HEK293 (cell line): Measurements from ENCODE around the gene KLHL21.

Experiments
- GLI2 ChIP-seq: fragments of 450-650 bp; formaldehyde crosslinking; IDR thresholded peaks from 2 replicates; pipeline ENCODE4; 2017; ENCODE audit warnings: missing biosample characterization, missing genetic modification characterization, low read depth, borderline replicate concordance
- KLF1 ChIP-seq: fragments of 450-650 bp; formaldehyde crosslinking; IDR thresholded peaks from 2 replicates; pipeline ENCODE4 v1.5.1; 2016; ENCODE audit warnings: missing biosample characterization, missing genetic modification characterization
- KLF10 ChIP-seq: fragments of 450-650 bp; IDR thresholded peaks from 2 replicates; pipeline ENCODE4 v1.5.1; 2018; ENCODE audit warnings: missing biosample characterization, mild to moderate bottlenecking, missing genetic modification characterization
- ZEB2 ChIP-seq: fragments of 450-650 bp; formaldehyde crosslinking; IDR thresholded peaks from 2 replicates; pipeline ENCODE4 v1.5.1; 2016; ENCODE audit warnings: missing biosample characterization, missing genetic modification characterization
- ZFP37 ChIP-seq: fragments of 450-650 bp; formaldehyde crosslinking; IDR thresholded peaks from 2 replicates; pipeline ENCODE4 v1.5.1; 2016; ENCODE audit warnings: missing biosample characterization, missing genetic modification characterization
- ZNF112 ChIP-seq: fragments of 450-650 bp; formaldehyde crosslinking; IDR thresholded peaks from 2 replicates; pipeline ENCODE4 v1.5.0; 2017; ENCODE audit warnings: missing biosample characterization, missing genetic modification characterization
- ZNF155 ChIP-seq: fragments of 450-650 bp; formaldehyde crosslinking; IDR thresholded peaks from 2 replicates; pipeline ENCODE4 v1.5.1; 2016; ENCODE audit warnings: missing biosample characterization, missing genetic modification characterization
- ZNF23 ChIP-seq: fragments of 450-650 bp; formaldehyde crosslinking; IDR thresholded peaks from 2 replicates; pipeline ENCODE4 v1.5.1; 2016; ENCODE audit warnings: missing biosample characterization, missing genetic modification characterization, borderline replicate concordance
- ZNF354C ChIP-seq: fragments of 450-650 bp; formaldehyde crosslinking; IDR thresholded peaks from 2 replicates; pipeline ENCODE4 v1.5.1; 2016; ENCODE audit warnings: missing biosample characterization, missing genetic modification characterization, low read depth, borderline replicate concordance
- ZNF416 ChIP-seq: fragments of 450-650 bp; formaldehyde crosslinking; IDR thresholded peaks from 2 replicates; pipeline ENCODE4 v1.5.1; 2016; ENCODE audit warnings: missing biosample characterization, missing genetic modification characterization
- ZNF433 ChIP-seq: fragments of 450-650 bp; formaldehyde crosslinking; IDR thresholded peaks from 2 replicates; pipeline ENCODE4 v1.5.1; 2016; ENCODE audit warnings: missing biosample characterization, missing genetic modification characterization, low read depth
- ZNF558 ChIP-seq: fragments of 450-650 bp; formaldehyde crosslinking; IDR thresholded peaks from 2 replicates; pipeline ENCODE4 v1.5.1; 2016; ENCODE audit warnings: missing biosample characterization, missing genetic modification characterization
- ZNF623 ChIP-seq: fragments of 450-650 bp; formaldehyde crosslinking; IDR thresholded peaks from 2 replicates; pipeline ENCODE4 v1.5.1; 2016; ENCODE audit warnings: missing biosample characterization, missing genetic modification characterization
- ZNF626 ChIP-seq: fragments of 450-650 bp; sonication (Bioruptor Pico); formaldehyde crosslinking; IDR thresholded peaks from 2 replicates; pipeline ENCODE4 v1.5.1; 2018; ENCODE audit warnings: missing biosample characterization, missing genetic modification characterization, inconsistent platforms
- ZNF76 ChIP-seq: fragments of 450-650 bp; formaldehyde crosslinking; IDR thresholded peaks from 2 replicates; pipeline ENCODE4; 2016; ENCODE audit warnings: low read depth, missing biosample characterization, missing genetic modification characterization, borderline replicate concordance
- ZNF777 ChIP-seq: fragments of 450-650 bp; formaldehyde crosslinking; IDR thresholded peaks from 2 replicates; pipeline ENCODE4 v1.5.1; 2017; ENCODE audit warnings: missing biosample characterization, missing genetic modification characterization, borderline replicate concordance
- ZNF837 ChIP-seq: fragments of 450-650 bp; formaldehyde crosslinking; IDR thresholded peaks from 2 replicates; pipeline ENCODE4 v1.5.1; 2016; ENCODE audit warnings: missing biosample characterization, missing genetic modification characterization
- TF ChIP-seq, protein P1 (sequence below): fragments of 450-650 bp; formaldehyde crosslinking; IDR thresholded peaks from 2 replicates; pipeline ENCODE4 v1.5.1; 2017; ENCODE audit warnings: missing biosample characterization, missing genetic modification characterization
- TF ChIP-seq, protein P2 (sequence below): fragments of 450-650 bp; formaldehyde crosslinking; conservative IDR thresholded peaks from 2 replicates; pipeline ENCODE4 v1.5.1; 2016; ENCODE audit warnings: low read depth, missing biosample characterization, missing genetic modification characterization
- TF ChIP-seq, protein P3 (sequence below): fragments of 450-650 bp; formaldehyde crosslinking; IDR thresholded peaks from 2 replicates; pipeline ENCODE4 v1.5.1; 2016; ENCODE audit warnings: missing biosample characterization, missing genetic modification characterization
- TF ChIP-seq, protein P4 (sequence below): fragments of 450-650 bp; formaldehyde crosslinking; IDR thresholded peaks from 2 replicates; pipeline ENCODE4 v1.5.1; 2016; ENCODE audit warnings: missing biosample characterization, missing genetic modification characterization
- TF ChIP-seq, protein P5 (sequence below): sonication (generic); formaldehyde crosslinking; IDR thresholded peaks from 2 replicates; pipeline ENCODE4 v1.8.1; 2022; ENCODE audit warnings: mild to moderate bottlenecking, moderate library complexity, missing genetic modification reagents
- TF ChIP-seq, protein P6 (sequence below): fragments of 450-650 bp; formaldehyde crosslinking; IDR thresholded peaks from 2 replicates; pipeline ENCODE4 v1.5.1; 2016; ENCODE audit warnings: missing biosample characterization, missing genetic modification characterization
- TF ChIP-seq, protein P7 (sequence below): fragments of 450-650 bp; IDR thresholded peaks from 2 replicates; pipeline ENCODE4 v1.5.1; 2018; ENCODE audit warnings: missing biosample characterization, mild to moderate bottlenecking, missing genetic modification characterization

Gene KLHL21

DNA sequence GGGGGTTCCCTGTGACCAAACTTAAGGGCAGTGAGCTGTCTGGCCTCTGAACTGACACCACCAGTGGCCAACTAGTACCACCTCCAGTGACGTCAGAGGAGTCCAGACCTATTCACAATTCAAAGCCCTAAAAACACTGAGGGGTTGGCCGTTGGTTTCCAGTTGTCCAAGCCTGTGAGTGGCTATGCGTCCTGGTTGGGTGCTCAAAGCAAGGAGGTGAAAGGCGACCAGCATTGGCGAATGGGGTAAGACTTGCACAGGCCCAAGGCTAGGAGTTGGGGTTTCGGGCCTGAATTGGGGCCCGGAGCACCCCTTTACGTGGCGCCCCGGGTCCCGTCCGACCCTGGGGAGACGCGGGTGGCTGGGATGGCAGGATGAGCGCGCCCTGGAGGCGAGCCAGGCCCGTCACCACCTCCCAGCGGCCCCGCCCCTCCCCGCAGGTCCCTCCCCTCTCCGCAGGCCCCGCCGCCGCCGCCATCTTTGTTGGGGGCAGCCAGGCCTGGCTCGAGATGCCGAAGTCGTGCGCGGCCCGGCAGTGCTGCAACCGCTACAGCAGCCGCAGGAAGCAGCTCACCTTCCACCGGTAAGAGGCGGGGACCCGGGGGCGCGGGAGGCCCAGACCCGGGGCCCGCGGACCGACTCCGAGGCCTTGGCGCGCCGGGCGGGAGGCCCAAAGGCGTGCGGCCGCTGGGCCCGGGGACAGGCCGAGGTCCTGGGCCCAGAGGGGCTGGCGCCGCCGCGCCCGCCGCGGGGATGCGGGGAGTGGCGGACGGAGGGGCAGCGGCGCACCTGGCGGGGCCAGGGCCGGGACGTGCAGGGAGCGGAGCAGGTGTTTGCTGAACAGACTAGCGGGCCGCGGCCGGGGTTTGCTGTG, 22.3 kb upstream of the KLHL21 start, which contains the start of gene THAP3 (continued):
- TF ChIP-seq, protein P1, sequence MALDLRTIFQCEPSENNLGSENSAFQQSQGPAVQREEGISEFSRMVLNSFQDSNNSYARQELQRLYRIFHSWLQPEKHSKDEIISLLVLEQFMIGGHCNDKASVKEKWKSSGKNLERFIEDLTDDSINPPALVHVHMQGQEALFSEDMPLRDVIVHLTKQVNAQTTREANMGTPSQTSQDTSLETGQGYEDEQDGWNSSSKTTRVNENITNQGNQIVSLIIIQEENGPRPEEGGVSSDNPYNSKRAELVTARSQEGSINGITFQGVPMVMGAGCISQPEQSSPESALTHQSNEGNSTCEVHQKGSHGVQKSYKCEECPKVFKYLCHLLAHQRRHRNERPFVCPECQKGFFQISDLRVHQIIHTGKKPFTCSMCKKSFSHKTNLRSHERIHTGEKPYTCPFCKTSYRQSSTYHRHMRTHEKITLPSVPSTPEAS (tag by site-specific recombination) = no peak
- peak; percentile 68 for TF ChIP-seq KLF1 (tag by site-specific recombination)
- no peak for TF ChIP-seq GLI2 (tag by site-specific recombination)
- peak; percentile 85 for TF ChIP-seq ZNF76
- TF ChIP-seq ZNF416 = no peak
- TF ChIP-seq KLF10 (tag by site-specific recombination) = no peak; the same call in 1 of the 2 replicates
- TF ChIP-seq, protein P2, sequence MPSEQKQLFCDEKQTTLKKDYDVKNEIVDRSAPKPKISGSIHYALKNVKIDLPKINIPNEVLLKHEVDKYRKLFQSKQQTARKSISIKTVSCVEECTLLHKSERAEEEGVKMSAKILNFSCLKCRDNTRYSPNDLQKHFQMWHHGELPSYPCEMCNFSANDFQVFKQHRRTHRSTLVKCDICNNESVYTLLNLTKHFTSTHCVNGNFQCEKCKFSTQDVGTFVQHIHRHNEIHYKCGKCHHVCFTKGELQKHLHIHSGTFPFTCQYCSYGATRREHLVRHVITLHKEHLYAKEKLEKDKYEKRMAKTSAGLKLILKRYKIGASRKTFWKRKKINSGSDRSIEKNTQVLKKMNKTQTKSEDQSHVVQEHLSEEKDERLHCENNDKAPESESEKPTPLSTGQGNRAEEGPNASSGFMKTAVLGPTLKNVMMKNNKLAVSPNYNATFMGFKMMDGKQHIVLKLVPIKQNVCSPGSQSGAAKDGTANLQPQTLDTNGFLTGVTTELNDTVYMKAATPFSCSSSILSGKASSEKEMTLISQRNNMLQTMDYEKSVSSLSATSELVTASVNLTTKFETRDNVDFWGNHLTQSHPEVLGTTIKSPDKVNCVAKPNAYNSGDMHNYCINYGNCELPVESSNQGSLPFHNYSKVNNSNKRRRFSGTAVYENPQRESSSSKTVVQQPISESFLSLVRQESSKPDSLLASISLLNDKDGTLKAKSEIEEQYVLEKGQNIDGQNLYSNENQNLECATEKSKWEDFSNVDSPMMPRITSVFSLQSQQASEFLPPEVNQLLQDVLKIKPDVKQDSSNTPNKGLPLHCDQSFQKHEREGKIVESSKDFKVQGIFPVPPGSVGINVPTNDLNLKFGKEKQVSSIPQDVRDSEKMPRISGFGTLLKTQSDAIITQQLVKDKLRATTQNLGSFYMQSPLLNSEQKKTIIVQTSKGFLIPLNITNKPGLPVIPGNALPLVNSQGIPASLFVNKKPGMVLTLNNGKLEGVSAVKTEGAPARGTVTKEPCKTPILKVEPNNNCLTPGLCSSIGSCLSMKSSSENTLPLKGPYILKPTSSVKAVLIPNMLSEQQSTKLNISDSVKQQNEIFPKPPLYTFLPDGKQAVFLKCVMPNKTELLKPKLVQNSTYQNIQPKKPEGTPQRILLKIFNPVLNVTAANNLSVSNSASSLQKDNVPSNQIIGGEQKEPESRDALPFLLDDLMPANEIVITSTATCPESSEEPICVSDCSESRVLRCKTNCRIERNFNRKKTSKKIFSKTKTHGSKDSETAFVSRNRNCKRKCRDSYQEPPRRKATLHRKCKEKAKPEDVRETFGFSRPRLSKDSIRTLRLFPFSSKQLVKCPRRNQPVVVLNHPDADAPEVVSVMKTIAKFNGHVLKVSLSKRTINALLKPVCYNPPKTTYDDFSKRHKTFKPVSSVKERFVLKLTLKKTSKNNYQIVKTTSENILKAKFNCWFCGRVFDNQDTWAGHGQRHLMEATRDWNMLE (tag by site-specific recombination) = no peak
- TF ChIP-seq ZEB2 (tag by site-specific recombination) = peak; percentile 64
- TF ChIP-seq ZFP37 (tag by site-specific recombination) = peak; percentile 86
- no peak for TF ChIP-seq ZNF623
- TF ChIP-seq, protein P3, sequence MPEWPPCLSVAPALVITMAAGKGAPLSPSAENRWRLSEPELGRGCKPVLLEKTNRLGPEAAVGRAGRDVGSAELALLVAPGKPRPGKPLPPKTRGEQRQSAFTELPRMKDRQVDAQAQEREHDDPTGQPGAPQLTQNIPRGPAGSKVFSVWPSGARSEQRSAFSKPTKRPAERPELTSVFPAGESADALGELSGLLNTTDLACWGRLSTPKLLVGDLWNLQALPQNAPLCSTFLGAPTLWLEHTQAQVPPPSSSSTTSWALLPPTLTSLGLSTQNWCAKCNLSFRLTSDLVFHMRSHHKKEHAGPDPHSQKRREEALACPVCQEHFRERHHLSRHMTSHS (tag by site-specific recombination) = no peak
- TF ChIP-seq ZNF433 (tag by site-specific recombination) = no peak
- no peak for TF ChIP-seq ZNF777 (tag by site-specific recombination)
- TF ChIP-seq, protein P4, sequence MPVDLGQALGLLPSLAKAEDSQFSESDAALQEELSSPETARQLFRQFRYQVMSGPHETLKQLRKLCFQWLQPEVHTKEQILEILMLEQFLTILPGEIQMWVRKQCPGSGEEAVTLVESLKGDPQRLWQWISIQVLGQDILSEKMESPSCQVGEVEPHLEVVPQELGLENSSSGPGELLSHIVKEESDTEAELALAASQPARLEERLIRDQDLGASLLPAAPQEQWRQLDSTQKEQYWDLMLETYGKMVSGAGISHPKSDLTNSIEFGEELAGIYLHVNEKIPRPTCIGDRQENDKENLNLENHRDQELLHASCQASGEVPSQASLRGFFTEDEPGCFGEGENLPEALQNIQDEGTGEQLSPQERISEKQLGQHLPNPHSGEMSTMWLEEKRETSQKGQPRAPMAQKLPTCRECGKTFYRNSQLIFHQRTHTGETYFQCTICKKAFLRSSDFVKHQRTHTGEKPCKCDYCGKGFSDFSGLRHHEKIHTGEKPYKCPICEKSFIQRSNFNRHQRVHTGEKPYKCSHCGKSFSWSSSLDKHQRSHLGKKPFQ = no peak
- TF ChIP-seq, protein P5, sequence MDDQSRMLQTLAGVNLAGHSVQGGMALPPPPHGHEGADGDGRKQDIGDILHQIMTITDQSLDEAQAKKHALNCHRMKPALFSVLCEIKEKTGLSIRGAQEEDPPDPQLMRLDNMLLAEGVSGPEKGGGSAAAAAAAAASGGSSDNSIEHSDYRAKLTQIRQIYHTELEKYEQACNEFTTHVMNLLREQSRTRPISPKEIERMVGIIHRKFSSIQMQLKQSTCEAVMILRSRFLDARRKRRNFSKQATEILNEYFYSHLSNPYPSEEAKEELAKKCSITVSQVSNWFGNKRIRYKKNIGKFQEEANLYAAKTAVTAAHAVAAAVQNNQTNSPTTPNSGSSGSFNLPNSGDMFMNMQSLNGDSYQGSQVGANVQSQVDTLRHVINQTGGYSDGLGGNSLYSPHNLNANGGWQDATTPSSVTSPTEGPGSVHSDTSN (CRISPR knock-in tag) = peak; percentile 76; the same call in 1 of the 2 replicates
- TF ChIP-seq ZNF112 = no peak
- no peak for TF ChIP-seq ZNF558 (tag by site-specific recombination)
- TF ChIP-seq, protein P6, sequence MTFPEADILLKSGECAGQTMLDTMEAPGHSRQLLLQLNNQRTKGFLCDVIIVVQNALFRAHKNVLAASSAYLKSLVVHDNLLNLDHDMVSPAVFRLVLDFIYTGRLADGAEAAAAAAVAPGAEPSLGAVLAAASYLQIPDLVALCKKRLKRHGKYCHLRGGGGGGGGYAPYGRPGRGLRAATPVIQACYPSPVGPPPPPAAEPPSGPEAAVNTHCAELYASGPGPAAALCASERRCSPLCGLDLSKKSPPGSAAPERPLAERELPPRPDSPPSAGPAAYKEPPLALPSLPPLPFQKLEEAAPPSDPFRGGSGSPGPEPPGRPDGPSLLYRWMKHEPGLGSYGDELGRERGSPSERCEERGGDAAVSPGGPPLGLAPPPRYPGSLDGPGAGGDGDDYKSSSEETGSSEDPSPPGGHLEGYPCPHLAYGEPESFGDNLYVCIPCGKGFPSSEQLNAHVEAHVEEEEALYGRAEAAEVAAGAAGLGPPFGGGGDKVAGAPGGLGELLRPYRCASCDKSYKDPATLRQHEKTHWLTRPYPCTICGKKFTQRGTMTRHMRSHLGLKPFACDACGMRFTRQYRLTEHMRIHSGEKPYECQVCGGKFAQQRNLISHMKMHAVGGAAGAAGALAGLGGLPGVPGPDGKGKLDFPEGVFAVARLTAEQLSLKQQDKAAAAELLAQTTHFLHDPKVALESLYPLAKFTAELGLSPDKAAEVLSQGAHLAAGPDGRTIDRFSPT (tag by site-specific recombination) = peak; percentile 89
- TF ChIP-seq ZNF23 = no peak
- TF ChIP-seq ZNF155 (tag by site-specific recombination) = no peak
- no peak for TF ChIP-seq ZNF354C
- TF ChIP-seq ZNF626 = no peak
- TF ChIP-seq ZNF837 (tag by site-specific recombination) = no peak
- TF ChIP-seq, protein P7, sequence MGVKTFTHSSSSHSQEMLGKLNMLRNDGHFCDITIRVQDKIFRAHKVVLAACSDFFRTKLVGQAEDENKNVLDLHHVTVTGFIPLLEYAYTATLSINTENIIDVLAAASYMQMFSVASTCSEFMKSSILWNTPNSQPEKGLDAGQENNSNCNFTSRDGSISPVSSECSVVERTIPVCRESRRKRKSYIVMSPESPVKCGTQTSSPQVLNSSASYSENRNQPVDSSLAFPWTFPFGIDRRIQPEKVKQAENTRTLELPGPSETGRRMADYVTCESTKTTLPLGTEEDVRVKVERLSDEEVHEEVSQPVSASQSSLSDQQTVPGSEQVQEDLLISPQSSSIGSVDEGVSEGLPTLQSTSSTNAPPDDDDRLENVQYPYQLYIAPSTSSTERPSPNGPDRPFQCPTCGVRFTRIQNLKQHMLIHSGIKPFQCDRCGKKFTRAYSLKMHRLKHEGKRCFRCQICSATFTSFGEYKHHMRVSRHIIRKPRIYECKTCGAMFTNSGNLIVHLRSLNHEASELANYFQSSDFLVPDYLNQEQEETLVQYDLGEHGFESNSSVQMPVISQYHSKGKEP (tag by site-specific recombination) = peak; percentile 33; the same call in 1 of the 2 replicates
- TF ChIP-seq, all 188 proteins: peak for 57
